Measurements from ENCODE around the gene TUBA4B.

DNA sequence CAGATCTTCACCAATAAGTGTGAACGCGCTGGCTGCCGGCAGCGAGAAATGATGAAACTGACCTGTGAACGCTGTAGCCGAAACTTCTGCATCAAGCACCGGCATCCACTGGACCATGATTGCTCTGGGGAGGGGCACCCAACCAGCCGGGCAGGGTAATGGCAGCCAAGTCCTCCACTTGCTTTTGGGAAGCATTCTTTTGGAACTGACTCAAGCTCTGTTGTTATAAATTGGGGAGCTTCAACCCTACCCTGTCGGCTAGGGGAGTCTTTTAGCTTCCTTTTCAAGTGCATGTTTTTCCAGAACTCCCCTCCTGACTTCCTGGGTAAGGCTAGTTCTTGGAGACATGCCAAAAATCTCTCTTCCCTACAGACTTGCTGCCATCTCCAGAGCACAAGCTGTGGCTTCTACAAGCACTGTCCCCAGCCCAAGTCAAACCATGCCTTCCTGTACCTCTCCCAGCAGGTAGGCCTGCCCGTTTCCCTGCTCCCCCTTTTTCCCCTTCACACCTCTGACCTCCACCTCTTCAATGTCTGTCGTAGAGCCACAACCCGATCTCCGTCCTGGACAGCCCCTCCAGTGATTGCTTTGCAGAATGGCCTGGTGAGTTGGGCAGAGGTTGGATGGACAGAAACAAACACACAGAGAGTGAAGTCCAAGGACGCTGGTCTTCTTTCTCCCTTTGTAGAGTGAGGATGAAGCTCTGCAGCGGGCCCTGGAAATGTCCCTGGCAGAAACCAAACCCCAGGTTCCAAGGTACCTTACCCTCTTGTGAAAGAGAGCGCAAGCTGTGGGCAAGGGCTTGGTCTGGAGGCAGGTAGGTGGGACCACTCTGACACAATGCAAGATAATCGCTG is 44.9 kb upstream of the TUBA4B start:
- TF ChIP-seq, protein P1, sequence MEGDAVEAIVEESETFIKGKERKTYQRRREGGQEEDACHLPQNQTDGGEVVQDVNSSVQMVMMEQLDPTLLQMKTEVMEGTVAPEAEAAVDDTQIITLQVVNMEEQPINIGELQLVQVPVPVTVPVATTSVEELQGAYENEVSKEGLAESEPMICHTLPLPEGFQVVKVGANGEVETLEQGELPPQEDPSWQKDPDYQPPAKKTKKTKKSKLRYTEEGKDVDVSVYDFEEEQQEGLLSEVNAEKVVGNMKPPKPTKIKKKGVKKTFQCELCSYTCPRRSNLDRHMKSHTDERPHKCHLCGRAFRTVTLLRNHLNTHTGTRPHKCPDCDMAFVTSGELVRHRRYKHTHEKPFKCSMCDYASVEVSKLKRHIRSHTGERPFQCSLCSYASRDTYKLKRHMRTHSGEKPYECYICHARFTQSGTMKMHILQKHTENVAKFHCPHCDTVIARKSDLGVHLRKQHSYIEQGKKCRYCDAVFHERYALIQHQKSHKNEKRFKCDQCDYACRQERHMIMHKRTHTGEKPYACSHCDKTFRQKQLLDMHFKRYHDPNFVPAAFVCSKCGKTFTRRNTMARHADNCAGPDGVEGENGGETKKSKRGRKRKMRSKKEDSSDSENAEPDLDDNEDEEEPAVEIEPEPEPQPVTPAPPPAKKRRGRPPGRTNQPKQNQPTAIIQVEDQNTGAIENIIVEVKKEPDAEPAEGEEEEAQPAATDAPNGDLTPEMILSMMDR (IDR thresholded peaks at IDR 0.05; ENCODE audit: insufficient read depth, low read length): no peak
- TF ChIP-seq POLR2AphosphoS5 (IDR thresholded peaks at IDR 0.05; ENCODE audit: low read depth): no peak
